ENCODE measurements around the gene DOP1B. TPM values are rescaled to one million over a fixed set of nuclear protein-coding genes. Genes with fewer than 3 reads are reported as not detected.
"Not testable (repeated sequence)": the region's sequence is repeated elsewhere in the genome, so short reads cannot be mapped to it uniquely, and the experiment has no call there.

DOP1B gene
- total RNA-seq, 1 experiment from 2014 or later: 7.1 TPM

- peaks cover 10% of the 10 kb centered on the region for H3K4me1 Mint-ChIP-seq (ENCODE audit: low read depth, unreplicated experiment)
- no peak for DNase-seq
- no peaks in the 10 kb centered on the region for H3K27me3 Mint-ChIP-seq (ENCODE audit: unreplicated experiment)
- CTCF ChIA-PET: no interaction called here
- no peak overlapping the region for H3K4me3 Mint-ChIP-seq (ENCODE audit: low read depth, unreplicated experiment)
- H3K27ac Mint-ChIP-seq (ENCODE audit: unreplicated experiment): no peak overlapping the region
- BruUV-seq (replicated peaks): no TSS peak
- intact Hi-C loops (cut with micrococcal nuclease; ENCODE audit: unreplicated experiment): no loop called here
- H3K9me3 Mint-ChIP-seq (ENCODE audit: low read depth, unreplicated experiment): no peaks in the 10 kb centered on the region
- no peak for TF ChIP-seq CTCF (IDR thresholded peaks at IDR 0.05; ENCODE audit: unreplicated experiment)
- peaks cover 17% of the 10 kb centered on the region for H3K36me3 Mint-ChIP-seq (ENCODE audit: insufficient read depth, unreplicated experiment)
Measured at GRCh38 chr21:36126621-36127110, 30.0 kb upstream of the DOP1B start.

GRCh38 chr21:36127250-36127904 is 29.2 kb upstream of the DOP1B start:
- no peak for TF ChIP-seq CTCF (IDR thresholded peaks at IDR 0.05; ENCODE audit: unreplicated experiment)
- no peak for DNase-seq
- Mint-ChIP-seq H3K9me3 (ENCODE audit: low read depth, unreplicated experiment) (no peaks in the 10 kb centered on the region), H3K27me3 (ENCODE audit: unreplicated experiment) (no peaks in the 10 kb centered on the region), H3K27ac (ENCODE audit: unreplicated experiment) (no peak overlapping the region), H3K36me3 (ENCODE audit: insufficient read depth, unreplicated experiment) (peaks cover 17% of the 10 kb centered on the region), H3K4me3 (ENCODE audit: low read depth, unreplicated experiment) (no peak overlapping the region), H3K4me1 (ENCODE audit: low read depth, unreplicated experiment) (peaks cover 10% of the 10 kb centered on the region)
- CTCF ChIA-PET: interaction anchor here (0.7 kb wide), 1 partner anchor 77 kb away, joined by 3 read pairs; no protein-coding TSS in a partner anchor
- no TSS peak for BruUV-seq (replicated peaks)
- intact Hi-C loops (cut with micrococcal nuclease; ENCODE audit: unreplicated experiment): no loop called here

- Mint-ChIP-seq H3K27ac (ENCODE audit: unreplicated experiment) (no peak overlapping the region), H3K36me3 (ENCODE audit: insufficient read depth, unreplicated experiment) (peaks cover 17% of the 10 kb centered on the region), H3K4me1 (ENCODE audit: low read depth, unreplicated experiment) (peaks cover 10% of the 10 kb centered on the region), H3K4me3 (ENCODE audit: low read depth, unreplicated experiment) (no peak overlapping the region), H3K9me3 (ENCODE audit: low read depth, unreplicated experiment) (no peaks in the 10 kb centered on the region), H3K27me3 (ENCODE audit: unreplicated experiment) (no peaks in the 10 kb centered on the region)
- intact Hi-C loops (cut with micrococcal nuclease; ENCODE audit: unreplicated experiment): no loop called here
- TF ChIP-seq CTCF (IDR thresholded peaks at IDR 0.05; ENCODE audit: unreplicated experiment): no peak
- no peak for DNase-seq
- BruUV-seq (replicated peaks): no TSS peak
- CTCF ChIA-PET: interaction anchor here (0.7 kb wide), 1 partner anchor 76 kb away, joined by 3 read pairs; no protein-coding TSS in a partner anchor
Measured at GRCh38 chr21:36127977-36128376, 28.6 kb upstream of the DOP1B start.

GRCh38 chr21:36129219-36129618 is 27.4 kb upstream of the DOP1B start:
- H3K36me3 Mint-ChIP-seq (ENCODE audit: insufficient read depth, unreplicated experiment): peaks cover 17% of the 10 kb centered on the region
- no peak overlapping the region for H3K27ac Mint-ChIP-seq (ENCODE audit: unreplicated experiment)
- intact Hi-C loops (cut with micrococcal nuclease; ENCODE audit: unreplicated experiment): no loop called here
- H3K4me3 Mint-ChIP-seq (ENCODE audit: low read depth, unreplicated experiment): no peak overlapping the region
- CTCF ChIA-PET: no interaction called here
- no TSS peak for BruUV-seq (replicated peaks)
- no peaks in the 10 kb centered on the region for H3K27me3 Mint-ChIP-seq (ENCODE audit: unreplicated experiment)
- H3K4me1 Mint-ChIP-seq (ENCODE audit: low read depth, unreplicated experiment): peaks cover 10% of the 10 kb centered on the region
- no peak for TF ChIP-seq CTCF (IDR thresholded peaks at IDR 0.05; ENCODE audit: unreplicated experiment)
- no peak for DNase-seq
- no peaks in the 10 kb centered on the region for H3K9me3 Mint-ChIP-seq (ENCODE audit: low read depth, unreplicated experiment)

GRCh38 chr21:36130414-36130762 is 26.2 kb upstream of the DOP1B start:
- H3K4me1 Mint-ChIP-seq (ENCODE audit: low read depth, unreplicated experiment); CTCF ChIA-PET; BruUV-seq (replicated peaks); DNase-seq; H3K9me3 Mint-ChIP-seq (ENCODE audit: low read depth, unreplicated experiment); H3K27me3 Mint-ChIP-seq (ENCODE audit: unreplicated experiment); H3K27ac Mint-ChIP-seq (ENCODE audit: unreplicated experiment); intact Hi-C loops (cut with micrococcal nuclease; ENCODE audit: unreplicated experiment): not testable (repeated sequence)
- peak overlapping the region; percentile 68 for H3K4me3 Mint-ChIP-seq (ENCODE audit: low read depth, unreplicated experiment)
- peaks cover 22% of the 10 kb centered on the region for H3K36me3 Mint-ChIP-seq (ENCODE audit: insufficient read depth, unreplicated experiment)

- H3K4me1 Mint-ChIP-seq (ENCODE audit: low read depth, unreplicated experiment); intact Hi-C loops (cut with micrococcal nuclease; ENCODE audit: unreplicated experiment); H3K9me3 Mint-ChIP-seq (ENCODE audit: low read depth, unreplicated experiment); H3K27ac Mint-ChIP-seq (ENCODE audit: unreplicated experiment); BruUV-seq (replicated peaks); CTCF ChIA-PET; H3K27me3 Mint-ChIP-seq (ENCODE audit: unreplicated experiment); DNase-seq: not testable (repeated sequence)
- peaks cover 22% of the 10 kb centered on the region for H3K36me3 Mint-ChIP-seq (ENCODE audit: insufficient read depth, unreplicated experiment)
- H3K4me3 Mint-ChIP-seq (ENCODE audit: low read depth, unreplicated experiment): peak overlapping the region; percentile 68
Measured at GRCh38 chr21:36130839-36131238, 25.8 kb upstream of the DOP1B start.
